Tibial nerve (tissue), 3 donors: ENCODE measurements around the gene SP2.

Experiments
- POLR2A ChIP-seq, 2 donors: fragments of 450-650 bp; IDR thresholded peaks; one replicate each; pipeline ENCODE4 v1.6.1; 2017; ENCODE audit warnings: antibody characterized with exemption in 2 of 2, mild to moderate bottlenecking in 2 of 2, moderate library complexity in 2 of 2
- TF ChIP-seq, protein P1 (sequence below), 5 experiments: fragments of 200-600 bp in 3 of 5; fragments of 450-650 bp in 2 of 5; sonication (generic) in 3 of 5; IDR thresholded peaks; one replicate each; pipeline ENCODE4 v1.5.1; 2016 to 2019; ENCODE audit warnings: antibody characterized with exemption in 5 of 5, mild to moderate bottlenecking in 3 of 5, moderate library complexity in 2 of 5

GRCh38 chr17:47942096-47942510 lies 46.1 kb downstream of the SP2 start:
- TF ChIP-seq, protein P1, sequence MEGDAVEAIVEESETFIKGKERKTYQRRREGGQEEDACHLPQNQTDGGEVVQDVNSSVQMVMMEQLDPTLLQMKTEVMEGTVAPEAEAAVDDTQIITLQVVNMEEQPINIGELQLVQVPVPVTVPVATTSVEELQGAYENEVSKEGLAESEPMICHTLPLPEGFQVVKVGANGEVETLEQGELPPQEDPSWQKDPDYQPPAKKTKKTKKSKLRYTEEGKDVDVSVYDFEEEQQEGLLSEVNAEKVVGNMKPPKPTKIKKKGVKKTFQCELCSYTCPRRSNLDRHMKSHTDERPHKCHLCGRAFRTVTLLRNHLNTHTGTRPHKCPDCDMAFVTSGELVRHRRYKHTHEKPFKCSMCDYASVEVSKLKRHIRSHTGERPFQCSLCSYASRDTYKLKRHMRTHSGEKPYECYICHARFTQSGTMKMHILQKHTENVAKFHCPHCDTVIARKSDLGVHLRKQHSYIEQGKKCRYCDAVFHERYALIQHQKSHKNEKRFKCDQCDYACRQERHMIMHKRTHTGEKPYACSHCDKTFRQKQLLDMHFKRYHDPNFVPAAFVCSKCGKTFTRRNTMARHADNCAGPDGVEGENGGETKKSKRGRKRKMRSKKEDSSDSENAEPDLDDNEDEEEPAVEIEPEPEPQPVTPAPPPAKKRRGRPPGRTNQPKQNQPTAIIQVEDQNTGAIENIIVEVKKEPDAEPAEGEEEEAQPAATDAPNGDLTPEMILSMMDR (IDR thresholded peaks at IDR 0.05): no peak
- TF ChIP-seq POLR2A (IDR thresholded peaks at IDR 0.05): no peak
